NCI-H460 (cell line): ENCODE measurements around the gene DNAJB11. TPM values are rescaled to one million over a fixed set of nuclear protein-coding genes. Genes with fewer than 3 reads are reported as not detected.

Experiments used
- DNase-seq: peaks from one replicate; pipeline ENCODE4 v3.0.0-alpha.2; 2016; ENCODE audit warnings: low read depth; ENCODE audit errors: extremely low read depth
- total RNA-seq: library from RNA; depleted of rRNA; stranded (reverse); fragments of >200 nt; shearing (Covaris generic); gene quantifications from 2 replicates; pipeline ENCODE4 v1.2.3, GENCODE V29; 2014

DNAJB11 gene
- total RNA-seq, 1 experiment from 2014 or later: 66.3 TPM

DNA sequence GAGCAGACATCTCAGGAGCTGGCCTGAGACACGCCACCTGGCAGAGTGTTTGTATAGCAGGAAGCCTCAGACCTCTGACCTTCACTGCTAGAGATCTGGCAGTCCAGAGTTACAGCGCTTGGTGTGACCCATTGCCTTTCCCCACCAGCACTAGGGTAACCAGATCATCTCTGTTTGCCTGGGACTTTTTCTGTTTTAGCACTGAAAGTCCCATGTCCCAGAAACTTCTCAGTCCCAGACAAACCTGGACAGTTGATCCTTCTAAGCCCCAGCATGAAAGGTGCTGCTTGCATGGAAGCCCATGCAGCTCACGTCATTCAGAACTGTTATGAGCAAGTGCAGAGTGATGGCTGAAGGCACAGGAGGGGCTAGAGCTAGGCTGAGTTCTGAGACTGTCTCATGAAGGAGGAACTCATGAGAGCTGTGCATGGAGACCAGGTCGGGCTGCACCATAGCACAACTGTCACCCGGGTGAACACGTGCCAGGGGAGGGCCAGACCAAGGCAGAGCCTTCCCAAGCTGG lies 24.1 kb downstream of the DNAJB11 start:
- DNase-seq: no peak

DNA sequence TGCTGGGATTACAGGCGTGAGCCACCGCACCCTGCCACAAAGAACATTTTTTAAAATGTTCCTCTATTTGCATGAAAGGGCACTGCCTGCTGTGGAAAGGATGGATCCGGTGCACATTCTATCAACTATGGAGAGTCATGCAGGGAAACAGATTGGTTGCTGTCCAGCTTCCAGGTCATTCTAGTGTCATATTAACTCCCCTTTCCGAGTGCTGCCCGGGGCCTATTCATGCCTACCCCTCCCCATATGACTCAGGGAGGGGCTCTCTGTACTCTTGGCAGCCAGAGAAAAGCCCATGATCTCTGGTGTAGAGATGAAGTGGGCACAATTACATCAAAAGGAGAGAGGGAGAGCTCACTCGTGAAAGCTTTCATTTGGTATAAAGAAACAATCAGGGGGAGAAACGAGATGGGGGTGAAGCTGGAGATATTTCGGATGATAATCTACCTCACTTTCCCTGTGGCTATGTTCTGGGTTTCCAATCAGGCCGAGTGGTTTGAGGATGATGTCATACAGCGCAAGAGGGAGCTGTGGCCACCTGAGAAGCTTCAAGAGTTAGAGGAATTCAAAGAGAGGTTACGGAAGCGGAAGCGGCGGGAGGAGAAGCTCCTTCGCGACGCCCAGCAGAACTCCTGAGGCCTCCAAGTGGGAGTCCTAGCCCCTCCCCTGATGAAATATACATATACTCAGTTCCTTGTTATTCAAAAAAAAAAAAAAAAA lies 26.2 kb downstream of the DNAJB11 start:
- DNase-seq: peak; percentile 22

DNA sequence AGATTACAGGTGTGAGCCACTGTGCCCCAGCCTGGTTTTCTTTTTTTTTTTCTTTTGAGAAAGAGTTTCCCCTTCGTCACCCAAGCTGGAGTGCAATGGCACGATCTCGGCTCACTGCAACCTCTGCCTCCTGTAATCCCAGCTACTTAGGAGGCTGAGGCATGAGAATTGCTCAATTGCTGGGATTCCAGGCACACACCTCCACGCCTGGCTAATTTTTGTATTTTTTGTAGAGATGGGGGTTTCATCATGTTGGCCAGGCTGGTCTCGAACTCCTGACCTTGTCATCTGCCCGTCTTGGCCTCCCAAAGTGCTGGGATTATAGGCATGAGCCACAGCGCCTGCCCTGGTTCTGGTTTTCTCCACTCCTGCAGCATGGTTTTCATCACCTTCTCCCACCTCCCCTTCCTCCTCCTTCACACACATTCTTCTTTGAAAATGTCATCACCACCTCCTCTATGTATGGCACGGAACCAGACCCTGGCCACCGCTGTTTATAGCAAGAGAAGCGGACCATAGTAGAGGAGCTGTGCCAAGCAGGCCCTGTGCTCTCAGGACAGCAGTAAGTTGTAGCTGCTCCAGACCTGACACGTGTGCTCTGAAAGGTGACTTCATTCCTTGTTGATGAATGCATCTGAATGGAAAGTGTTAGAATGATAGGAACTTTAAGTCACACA lies 27.7 kb downstream of the DNAJB11 start:
- no peak for DNase-seq

DNA sequence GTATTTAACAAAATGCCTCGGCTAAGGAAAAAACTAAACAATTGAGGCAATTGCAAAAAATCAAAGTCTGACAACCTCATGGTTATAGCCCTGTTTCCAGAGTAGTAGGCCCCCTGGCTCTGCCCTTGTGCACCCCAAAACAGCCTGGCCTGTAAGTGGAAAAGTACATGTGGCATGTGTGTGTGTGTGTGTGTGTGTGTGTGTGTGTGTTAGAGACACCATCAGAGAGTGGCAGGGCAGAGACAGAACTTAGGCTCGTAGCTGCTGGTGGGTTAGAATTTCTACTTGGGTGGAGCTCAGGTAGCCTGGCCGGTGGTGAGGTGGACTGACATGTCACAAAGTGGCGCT lies 28.2 kb downstream of the DNAJB11 start:
- DNase-seq: no peak

DNA sequence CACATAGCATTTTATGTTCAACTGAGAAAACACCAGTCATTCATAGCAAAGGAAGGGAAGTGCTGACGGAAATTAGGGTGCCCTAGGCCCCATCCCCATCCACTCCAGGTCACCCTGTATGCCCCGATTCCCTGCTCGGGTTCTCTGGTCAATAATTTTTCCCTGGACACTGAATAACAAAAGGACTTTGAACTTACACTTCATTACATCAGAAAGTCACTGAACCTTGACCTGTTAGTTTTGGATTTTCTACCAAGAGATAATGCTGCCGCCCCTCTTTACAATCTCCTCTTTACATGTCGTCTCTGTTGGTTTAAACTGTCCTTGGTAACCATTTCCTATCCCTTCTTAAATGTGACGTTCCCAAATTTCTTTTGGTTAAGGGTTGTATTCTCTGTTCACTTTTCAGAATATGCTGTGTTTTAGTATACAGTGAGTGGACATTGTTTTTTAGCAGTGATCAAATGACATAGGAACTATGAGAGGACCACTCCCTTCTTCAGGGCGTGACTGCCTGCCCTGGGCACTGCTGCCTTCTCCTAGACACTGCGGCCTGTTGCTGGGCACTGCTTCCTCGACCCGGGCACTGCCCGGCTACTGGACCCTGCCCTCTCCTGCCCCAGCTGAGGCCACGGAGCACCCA lies 28.7 kb downstream of the DNAJB11 start:
- no peak for DNase-seq

DNA sequence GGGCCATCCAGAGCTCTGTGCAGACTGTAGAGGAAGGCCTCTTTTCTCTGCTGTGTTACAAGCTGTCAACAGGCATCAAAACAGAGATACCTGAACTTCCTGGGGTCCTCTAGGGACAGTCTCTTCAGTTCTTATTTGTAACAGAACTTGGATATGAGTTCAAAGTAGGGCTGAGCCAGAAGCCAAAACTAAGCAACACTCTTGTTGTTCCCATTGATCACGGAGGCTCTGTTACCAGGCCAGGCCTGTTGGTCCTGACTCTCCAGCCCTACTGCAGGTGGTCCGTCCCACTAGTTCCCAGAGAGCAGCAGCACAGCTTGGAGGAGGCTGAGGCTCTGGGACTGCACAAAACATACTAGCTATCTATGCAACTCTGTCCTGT lies 29.3 kb downstream of the DNAJB11 start:
- DNase-seq: no peak

DNA sequence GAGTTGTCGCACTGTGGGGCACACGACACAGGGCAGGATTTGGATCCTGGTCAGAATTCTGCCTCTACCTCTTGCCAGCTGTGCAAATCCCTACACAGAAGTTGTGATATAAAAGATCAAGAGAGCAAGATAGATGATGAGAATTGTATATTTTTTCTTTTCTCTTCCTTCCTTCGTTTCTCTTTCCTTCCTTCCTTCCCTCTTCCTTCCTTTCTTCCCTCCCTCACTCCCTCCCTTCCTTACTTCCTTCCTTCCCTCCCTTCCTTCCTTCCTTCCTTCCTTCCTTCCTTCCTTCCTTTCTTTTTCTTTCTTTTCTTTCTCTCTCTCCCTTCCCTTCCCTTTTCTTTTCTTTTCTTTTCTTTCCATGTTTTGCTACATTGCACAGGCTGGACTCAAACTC lies 30.4 kb downstream of the DNAJB11 start:
- DNase-seq: no peak

DNA sequence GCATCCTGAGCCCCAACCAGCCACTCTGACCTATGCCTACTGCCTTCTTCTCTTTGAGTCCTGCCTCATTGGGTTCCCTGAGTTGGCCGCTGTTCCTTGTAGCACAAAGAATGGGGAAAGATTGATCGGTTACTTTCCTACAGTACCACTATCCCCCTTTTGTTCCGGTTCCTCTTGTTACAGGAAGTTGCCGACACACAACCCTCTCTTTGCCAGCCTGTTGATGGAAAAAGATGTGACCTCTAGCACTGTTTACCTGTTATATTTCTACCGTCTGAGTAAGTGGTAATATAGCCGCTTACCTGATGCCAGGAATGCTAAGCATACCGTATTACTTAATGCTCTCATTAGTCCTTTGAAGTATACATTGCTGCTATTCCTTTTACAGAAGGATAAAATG lies 32.6 kb downstream of the DNAJB11 start:
- no peak for DNase-seq

DNA sequence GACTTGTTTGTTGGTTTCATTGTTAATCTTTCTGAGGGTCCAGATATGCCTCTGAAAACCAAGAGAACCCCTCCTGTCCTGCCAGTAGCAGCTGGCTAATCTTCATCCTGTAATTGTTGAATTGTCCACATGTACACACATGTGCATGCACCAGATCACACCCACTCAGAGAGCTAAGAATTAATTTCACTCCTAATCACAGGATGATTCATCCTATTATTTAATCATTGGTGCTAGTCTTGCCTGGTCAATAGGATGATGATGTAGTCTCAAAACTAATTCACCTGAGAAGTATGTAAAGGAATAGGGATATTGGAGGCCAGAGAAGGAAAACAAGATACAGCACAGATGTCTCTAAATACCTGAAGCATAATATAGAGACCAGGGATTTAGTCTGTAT lies 34.6 kb downstream of the DNAJB11 start:
- no peak for DNase-seq

DNA sequence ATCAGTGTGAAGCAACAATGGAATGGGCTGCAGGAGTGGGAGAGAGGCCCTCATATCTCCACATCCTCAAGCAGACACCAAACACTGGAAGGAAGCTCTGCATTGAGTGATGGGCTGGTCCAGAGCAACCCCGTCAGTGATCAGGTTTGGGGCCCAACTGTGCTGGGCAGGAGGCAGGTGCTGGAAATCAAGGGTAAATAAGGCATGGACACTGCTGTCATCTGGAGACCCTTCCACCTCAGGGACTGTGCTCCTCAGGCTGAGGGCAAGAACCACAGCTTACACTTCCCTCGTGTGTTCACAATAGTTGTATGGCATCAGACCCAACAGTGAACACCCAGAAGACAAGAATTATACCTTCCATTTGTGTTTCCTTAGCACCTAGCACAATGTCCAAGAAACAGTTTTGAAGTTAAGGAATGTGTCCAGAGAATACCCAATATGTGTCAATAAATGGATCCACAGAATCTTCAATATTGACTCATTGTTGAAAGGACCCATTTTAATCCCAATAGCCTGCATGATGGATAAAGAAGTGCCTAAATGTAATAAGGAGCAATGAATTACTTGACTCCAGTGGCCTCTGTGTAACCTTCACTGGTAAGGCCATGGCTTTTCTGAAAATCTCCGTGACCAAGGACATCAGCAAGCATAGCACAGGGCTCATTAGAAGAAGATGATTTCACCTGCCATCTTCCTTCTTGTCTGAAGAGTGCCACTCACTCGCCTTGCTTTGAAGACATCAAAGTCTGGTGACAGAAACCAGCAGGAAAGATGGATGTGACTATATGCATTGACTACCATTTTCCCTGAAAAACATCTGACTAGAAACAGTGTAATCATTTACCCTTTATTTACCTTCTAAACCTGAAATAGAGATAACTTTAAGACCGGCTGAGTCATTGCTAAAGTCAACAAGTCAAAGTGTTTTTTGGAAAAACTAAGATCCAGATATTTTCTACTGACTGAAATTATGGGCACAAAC lies 35.3 kb downstream of the DNAJB11 start:
- no peak for DNase-seq

DNA sequence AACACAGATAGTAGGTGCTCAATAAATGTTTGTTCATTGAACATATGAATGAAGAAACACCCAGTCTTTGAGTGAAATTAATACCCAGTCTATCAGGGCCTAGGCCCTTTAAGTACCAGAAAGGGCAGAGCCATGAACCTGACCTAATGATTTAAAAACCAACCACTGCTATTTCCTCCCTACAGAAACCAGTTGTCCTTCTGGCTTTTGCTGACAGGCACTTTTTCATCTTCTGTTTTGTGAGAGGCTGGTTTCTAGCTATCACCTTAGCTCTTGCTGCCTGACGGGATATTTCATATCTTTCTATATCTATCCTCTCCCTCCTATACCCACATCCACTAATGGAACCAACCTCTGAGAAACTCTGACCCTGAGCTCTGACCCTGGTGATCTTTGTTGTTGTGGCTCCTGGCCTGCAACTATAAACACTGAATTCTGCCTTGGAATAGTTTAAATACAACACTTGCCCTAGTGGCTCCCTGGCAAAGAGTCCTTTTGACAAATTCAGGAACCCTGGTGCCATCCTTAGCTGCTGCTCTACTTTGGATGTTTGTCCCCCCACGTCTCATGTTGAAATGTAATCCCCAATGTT lies 38.2 kb downstream of the DNAJB11 start:
- DNase-seq: no peak

DNA sequence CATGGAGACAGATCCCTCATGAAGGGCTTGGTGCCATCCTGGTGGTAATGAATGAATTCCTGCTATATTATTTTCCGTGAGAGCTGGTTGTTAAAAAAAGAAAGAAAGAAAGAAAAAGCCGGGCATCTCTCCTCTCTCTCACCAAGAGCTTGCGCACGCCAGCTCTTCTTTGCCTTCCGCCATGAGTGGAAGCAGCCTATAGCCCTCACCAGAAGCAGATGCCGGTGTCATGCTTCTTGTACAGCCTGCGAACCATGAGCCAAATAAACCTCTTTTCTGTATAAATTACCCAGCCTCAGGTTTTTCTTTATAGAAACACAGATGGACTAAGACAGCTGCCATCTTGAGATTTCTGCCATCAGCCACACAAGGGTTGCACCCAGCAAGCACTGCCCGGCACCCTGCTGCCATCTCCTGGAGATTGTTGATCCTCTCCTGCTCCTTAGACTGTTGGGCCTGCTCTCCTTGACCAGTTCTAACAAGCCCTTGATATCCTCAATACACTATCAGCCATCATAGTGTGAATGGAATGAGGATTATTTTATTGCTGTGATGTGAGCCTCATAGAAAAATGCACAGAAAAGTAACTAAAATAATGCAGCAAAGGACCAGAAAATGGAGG lies 38.8 kb downstream of the DNAJB11 start:
- no peak for DNase-seq

DNA sequence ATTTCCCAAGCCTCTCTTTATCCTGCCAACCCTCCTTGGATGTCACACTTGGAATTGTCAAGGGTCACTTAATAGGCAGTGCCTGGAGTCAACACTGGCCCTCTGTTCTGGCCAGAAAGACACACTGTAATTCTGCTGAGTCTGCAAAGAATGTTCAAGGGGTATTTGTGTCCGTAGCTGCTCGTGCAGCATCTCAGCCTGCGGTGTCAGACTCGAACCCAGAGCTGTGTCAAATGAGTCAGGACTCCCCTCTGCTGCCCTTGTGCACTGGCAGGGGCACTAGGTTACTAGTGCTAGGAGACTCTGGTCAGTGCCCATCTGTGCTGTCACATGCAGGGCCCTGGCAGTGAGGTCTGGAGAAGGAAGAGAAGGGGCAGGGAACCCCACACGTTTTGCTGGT lies 41.5 kb downstream of the DNAJB11 start:
- DNase-seq: no peak

DNA sequence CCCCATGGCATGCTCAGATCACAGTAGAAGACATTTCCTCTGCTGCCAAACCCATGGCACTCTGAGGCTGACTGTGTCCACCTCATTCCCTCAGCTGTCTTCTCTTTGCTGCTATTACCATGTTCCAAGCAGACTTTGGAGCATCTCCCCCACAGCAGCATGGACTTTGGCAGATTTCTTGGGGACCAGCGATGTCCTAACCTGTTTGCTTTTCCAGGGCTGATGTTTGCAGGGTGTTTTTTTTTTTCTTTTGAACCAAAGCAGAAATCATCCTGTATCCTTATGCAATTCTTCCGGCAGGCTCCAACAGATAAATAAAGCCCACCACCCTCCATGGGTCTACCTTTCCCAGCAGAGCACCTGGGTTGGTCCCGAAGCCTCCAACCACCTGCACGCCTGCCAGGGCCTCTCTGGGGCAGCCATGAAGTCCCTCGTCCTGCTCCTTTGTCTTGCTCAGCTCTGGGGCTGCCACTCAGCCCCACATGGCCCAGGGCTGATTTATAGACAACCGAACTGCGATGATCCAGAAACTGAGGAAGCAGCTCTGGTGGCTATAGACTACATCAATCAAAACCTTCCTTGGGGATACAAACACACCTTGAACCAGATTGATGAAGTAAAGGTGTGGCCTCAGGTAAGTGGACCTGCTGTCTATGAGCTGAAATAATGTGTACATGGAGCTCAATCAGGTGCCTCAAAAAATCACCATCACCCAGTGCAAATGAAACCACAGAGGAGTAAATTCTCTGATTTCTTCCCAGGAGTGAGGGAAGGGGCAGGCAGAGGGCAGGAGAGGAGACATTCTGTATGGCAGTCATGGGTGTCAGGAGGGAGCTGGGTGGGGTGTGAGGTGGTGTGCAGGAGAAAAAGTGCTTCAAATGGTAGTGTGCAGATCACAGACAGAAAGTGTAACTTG lies 42.5 kb downstream of the DNAJB11 start, which contains the start of gene AHSG:
AHSG (plus strand) TSS at position 340 of the 916 bp plus-strand sequence; CDS start at position 422, 82 bp downstream.
- no peak for DNase-seq

DNA sequence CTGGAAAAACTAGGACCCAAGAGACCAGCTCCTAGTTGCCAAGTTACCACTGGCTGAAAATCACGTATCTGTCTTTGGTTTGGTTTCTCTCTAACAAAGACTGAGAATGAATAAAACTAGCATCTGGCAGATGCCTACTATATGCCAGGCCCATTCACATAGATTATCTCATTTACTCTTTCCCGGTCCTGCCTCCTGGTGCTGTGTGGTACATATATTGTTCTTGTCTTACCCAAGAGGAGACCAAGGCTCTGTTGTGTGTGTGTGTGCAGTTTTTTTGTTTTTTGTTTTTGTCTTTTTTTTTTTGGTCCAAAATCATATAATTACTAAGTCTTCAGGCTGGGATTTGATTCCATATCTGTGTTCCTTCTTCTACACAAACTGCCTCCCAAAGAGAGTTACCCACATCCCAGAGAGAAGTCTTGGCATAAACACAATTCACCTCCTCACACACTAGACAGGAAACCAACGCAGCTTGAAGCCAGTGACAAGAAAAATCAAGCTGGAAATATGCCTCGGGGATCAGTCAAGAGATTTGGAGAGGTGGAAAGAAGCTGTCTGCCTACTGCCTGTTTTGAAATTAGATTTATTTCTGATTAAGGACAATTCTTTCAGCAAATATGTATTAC lies 43.2 kb downstream of the DNAJB11 start:
- no peak for DNase-seq

DNA sequence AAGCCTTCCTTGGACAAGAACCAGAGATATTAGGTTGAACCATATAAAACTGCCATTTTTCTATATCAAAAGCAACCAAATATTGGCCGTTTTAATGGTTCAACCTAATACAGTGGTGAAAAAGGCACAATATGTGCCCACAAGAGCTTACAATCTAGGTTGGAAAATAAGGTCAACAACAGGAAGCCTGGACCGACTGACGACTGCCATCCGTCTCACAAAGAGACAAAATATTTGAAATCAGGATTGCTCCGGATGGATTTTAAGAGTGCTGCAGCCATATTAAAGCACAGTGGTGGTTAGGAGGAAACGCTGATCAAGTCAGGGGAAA lies 43.7 kb downstream of the DNAJB11 start:
- no peak for DNase-seq

DNA sequence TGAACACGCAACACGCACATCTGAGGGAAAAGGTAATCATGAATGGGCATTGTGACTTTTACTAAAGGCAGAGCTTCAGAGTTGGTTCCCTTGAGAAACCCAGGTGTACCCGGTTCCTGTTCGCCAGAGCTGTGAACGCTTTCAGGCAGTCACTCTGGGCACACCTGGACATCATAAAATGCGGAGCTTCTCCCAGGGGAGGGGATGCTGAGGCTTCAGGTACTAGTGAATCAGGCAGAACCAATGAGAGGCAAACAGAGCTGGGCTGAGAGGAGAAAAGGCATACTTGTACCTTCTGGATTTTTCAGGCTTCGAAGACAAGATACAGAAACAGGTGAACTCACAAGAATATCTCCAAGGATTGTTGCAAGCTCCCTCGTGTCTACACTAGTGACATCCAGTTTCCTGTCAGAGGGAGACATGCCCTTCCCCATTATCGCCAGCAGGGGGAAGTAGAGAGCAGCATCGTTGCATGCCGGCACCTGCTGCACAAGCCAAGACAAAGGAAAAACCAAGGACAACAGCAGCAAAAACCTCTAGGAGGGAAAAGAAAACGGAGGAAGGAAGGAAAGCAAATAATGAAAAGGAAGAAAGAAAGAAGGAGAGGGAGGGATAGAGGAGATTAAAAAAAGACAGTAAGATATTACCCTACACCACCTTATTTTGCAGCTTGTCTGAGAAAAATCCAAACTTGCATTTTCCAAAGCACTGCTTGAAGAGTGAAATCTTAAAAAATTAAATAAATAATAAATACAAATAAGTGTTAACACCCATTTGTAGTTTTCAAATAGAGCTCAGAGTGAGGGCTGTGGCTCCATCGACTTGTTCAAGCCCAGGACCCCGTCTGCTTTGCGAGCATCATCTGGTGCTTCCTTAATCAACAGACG lies 44.3 kb downstream of the DNAJB11 start:
- DNase-seq: peak; percentile 59

DNA sequence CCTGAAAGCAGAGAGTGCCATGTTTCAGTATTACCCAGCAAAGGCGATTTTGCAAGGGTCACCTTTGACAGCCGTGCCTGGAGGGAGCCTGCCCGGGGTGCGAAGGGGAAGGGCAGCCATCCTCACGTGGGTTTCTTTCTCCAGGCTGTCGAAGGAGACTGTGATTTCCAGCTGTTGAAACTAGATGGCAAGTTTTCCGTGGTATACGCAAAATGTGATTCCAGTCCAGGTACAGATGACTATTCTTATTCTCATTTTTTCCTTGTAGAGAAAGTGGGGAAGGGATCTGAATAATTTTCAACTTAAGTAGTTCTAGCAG lies 45.7 kb downstream of the DNAJB11 start:
- DNase-seq: no peak
